Breast epithelium (tissue), 4 donors: Measurements from ENCODE around the gene PPP2R1B. TPM values are rescaled to one million over a fixed set of nuclear protein-coding genes. Genes with fewer than 3 reads are reported as not detected.

Experiments used
- DNase-seq, 2 donors: peaks; one replicate each; pipeline ENCODE4 v3.0.0-alpha.2; 2019; ENCODE audit warnings: low spot score in 2 of 2
- H3K27ac ChIP-seq, 2 donors: fragments of 200-600 bp; sonication (generic) in 1 of 2; one replicate each; pipeline ENCODE4 v1.5.1; 2016 to 2019; ENCODE audit warnings: mild to moderate bottlenecking in 1 of 2
- H3K27me3 ChIP-seq, 2 donors: fragments of 200-600 bp; sonication (generic) in 1 of 2; one replicate each; pipeline versions ENCODE4 v1.5.1 to v1.6.0; 2017 to 2019; ENCODE audit warnings: control low read depth in 1 of 2, mild to moderate bottlenecking in 1 of 2
- H3K36me3 ChIP-seq: fragments of 200-600 bp; one replicate; pipeline ENCODE4 v1.5.1; 2019
- H3K4me1 ChIP-seq, 2 donors: fragments of 200-600 bp; sonication (generic); one replicate each; pipeline ENCODE4 v1.5.1; 2016 to 2019; ENCODE audit warnings: control low read depth in 1 of 2
- H3K4me3 ChIP-seq, 3 donors: fragments of 200-600 bp; sonication (generic); 1 replicate in 2 of 3; 2 replicates in 1 of 3; pipeline ENCODE4 v1.5.1; 2016 to 2019; ENCODE audit warnings: mild to moderate bottlenecking in 3 of 3, moderate library complexity in 2 of 3
- H3K9me3 ChIP-seq, 2 donors: fragments of 200-600 bp; sonication (generic) in 1 of 2; one replicate each; pipeline ENCODE4 v1.5.1; 2016 to 2019; ENCODE audit warnings: control low read depth in 1 of 2
- POLR2A ChIP-seq: fragments of 450-650 bp; IDR thresholded peaks from one replicate; pipeline ENCODE4 v1.6.1; 2016; ENCODE audit warnings: antibody characterized with exemption, mild to moderate bottlenecking, moderate library complexity
- POLR2AphosphoS5 ChIP-seq, 3 donors: sonication (generic); formaldehyde crosslinking; IDR thresholded peaks; one replicate each; pipeline ENCODE4 v1.6.1; 2017; ENCODE audit warnings: antibody characterized with exemption in 3 of 3
- intact Hi-C: fragments of 100-400 bp; cut with DNase I; formaldehyde crosslinking; loops from one replicate; pipeline ENCODE4 v1.15.1; 2023; ENCODE audit warnings: low total_unique reads
- total RNA-seq, 3 donors: library from RNA; depleted of rRNA; stranded (reverse); fragments of >200 nt; gene quantifications; one replicate each; pipeline ENCODE4 v1.1.0, GENCODE V29; 2016
- TF ChIP-seq, protein P1 (sequence below), 3 donors: fragments of 450-650 bp; IDR thresholded peaks; one replicate each; pipeline ENCODE4 v1.5.1; 2016 to 2017; ENCODE audit warnings: antibody characterized with exemption in 3 of 3, mild to moderate bottlenecking in 3 of 3, moderate library complexity in 3 of 3

Gene PPP2R1B
- total RNA-seq, 3 donors from 2014 or later = 32.0 to 35.3 (median 34.7) TPM

DNA sequence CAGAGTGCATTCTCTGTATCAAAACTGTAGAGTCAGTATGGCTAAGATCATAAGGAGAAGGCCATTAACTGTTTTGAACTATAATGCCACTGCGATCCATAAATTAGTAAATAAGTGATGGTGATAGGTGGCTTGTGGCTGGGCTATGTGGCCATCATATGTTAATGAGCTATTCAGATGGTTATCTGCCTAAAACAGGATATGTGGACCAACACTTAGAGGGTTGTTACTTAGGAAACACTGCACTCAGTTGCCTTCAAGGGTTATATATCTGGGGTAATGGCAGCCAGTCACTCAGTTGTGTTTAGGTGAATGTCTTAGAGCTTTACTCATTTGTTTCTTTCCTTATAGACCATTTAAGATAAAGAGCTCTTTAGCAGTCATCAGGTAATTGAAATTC lies 66.0 kb downstream of the PPP2R1B start:
- no peaks in the 10 kb centered on the region for H3K4me1 ChIP-seq
- no peaks in the 10 kb centered on the region for H3K27me3 ChIP-seq
- no peaks in the 10 kb centered on the region for H3K36me3 ChIP-seq
- TF ChIP-seq POLR2AphosphoS5 (IDR thresholded peaks at IDR 0.05) (no peak), POLR2A (no peak)
- TF ChIP-seq, protein P1, sequence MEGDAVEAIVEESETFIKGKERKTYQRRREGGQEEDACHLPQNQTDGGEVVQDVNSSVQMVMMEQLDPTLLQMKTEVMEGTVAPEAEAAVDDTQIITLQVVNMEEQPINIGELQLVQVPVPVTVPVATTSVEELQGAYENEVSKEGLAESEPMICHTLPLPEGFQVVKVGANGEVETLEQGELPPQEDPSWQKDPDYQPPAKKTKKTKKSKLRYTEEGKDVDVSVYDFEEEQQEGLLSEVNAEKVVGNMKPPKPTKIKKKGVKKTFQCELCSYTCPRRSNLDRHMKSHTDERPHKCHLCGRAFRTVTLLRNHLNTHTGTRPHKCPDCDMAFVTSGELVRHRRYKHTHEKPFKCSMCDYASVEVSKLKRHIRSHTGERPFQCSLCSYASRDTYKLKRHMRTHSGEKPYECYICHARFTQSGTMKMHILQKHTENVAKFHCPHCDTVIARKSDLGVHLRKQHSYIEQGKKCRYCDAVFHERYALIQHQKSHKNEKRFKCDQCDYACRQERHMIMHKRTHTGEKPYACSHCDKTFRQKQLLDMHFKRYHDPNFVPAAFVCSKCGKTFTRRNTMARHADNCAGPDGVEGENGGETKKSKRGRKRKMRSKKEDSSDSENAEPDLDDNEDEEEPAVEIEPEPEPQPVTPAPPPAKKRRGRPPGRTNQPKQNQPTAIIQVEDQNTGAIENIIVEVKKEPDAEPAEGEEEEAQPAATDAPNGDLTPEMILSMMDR (IDR thresholded peaks at IDR 0.05) = no peak
- no peak for DNase-seq
- no peak overlapping the region for H3K4me3 ChIP-seq
- H3K9me3 ChIP-seq = no peaks in the 10 kb centered on the region
- intact Hi-C loops = no loop called here
- H3K27ac ChIP-seq = no peak overlapping the region

DNA sequence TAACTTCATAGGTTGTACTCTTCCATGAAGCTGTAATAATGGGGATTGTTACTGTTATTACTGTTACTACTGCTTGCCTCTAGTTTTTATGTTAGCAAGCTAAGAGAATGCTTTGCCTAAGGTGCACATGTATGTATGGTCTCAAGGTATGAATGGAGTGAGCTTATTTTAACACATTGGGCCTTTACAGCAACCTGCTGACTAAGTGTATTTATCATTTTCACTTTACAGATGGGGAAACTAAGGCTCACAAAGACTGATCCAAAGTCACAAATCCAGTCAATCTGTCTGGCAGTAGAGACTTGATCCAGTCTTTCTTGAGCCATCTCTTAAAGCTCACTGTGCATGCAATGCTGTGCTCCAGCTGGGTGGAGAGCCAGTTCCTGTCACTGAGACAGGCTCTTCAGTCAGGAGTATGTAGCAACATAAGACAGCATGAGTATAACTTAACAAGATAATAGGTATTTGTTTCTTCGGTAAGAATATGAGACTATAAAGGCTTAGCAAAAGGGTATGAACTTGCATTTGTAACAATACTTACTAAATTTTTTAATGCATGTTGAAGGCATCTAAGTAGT lies 66.5 kb downstream of the PPP2R1B start:
- H3K27me3 ChIP-seq = no peaks in the 10 kb centered on the region
- no peaks in the 10 kb centered on the region for H3K36me3 ChIP-seq
- no peak for DNase-seq
- no peak overlapping the region for H3K27ac ChIP-seq
- H3K4me1 ChIP-seq = no peaks in the 10 kb centered on the region
- TF ChIP-seq POLR2A (no peak), POLR2AphosphoS5 (IDR thresholded peaks at IDR 0.05) (no peak)
- TF ChIP-seq, protein P1 (IDR thresholded peaks at IDR 0.05) = no peak
- intact Hi-C loops = no loop called here
- no peaks in the 10 kb centered on the region for H3K9me3 ChIP-seq
- no peak overlapping the region for H3K4me3 ChIP-seq

DNA sequence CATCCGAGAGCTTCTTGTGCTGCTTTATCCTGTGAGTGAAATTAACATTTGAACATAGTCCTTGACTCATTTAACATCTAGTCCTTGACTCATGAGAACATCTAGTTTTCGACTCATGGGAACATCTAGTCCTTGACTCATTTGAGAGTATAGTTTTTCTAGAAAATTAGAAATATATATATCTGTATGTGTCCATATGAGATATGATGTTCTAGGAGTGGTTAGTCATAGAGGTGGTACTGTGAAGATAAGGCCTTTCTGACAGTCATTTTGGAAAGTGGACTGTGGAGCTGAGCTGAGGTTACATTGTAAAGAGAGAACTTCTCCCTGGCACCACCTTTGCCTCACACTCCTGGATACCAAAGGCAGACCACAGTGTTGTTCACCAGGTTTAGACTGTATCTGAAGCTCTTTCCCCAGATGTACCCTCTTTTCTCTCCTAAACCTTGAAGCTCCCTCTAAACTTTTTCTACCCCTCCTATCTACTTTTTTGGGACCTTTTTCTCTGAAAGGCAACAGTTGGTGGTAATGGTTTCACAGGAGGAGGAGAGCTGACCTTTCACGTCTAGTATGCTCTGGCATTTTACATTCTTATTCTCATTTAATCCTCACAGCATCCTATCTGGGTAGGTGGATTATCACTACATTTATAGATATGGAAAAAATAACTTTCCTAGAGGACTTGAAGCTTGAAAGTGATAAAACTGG lies 67.2 kb downstream of the PPP2R1B start:
- DNase-seq = no peak
- intact Hi-C loops = no loop called here
- Histone ChIP-seq H3K27me3 (no peaks in the 10 kb centered on the region), H3K9me3 (no peaks in the 10 kb centered on the region), H3K4me1 (no peaks in the 10 kb centered on the region), H3K4me3 (no peak overlapping the region), H3K36me3 (no peaks in the 10 kb centered on the region), H3K27ac (no peak overlapping the region)
- TF ChIP-seq POLR2AphosphoS5 (IDR thresholded peaks at IDR 0.05) (no peak), POLR2A (no peak)
- TF ChIP-seq, protein P1 (IDR thresholded peaks at IDR 0.05) = no peak

DNA sequence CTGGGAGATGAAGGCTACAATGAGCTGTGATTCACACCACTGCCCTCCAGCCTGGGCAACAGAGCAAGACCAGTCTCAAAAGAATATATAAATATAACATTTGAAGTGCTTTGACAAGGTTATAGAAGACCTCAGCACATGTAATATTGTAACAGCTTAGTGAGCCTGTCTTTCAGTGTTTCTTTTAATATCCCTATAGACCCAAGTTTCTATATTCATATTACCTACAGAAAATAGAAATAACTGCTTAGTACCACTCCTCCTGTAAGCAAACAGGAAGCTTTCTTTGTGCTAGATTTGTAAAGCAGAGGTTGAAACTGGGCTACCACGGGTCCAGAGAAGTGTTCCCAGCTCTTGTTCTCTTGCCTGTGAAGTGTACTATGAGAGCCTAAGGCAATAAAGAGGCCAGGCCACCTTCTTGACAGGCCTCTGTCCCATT lies 68.2 kb downstream of the PPP2R1B start:
- TF ChIP-seq POLR2A = no peak
- TF ChIP-seq POLR2AphosphoS5 (IDR thresholded peaks at IDR 0.05) = no peak
- TF ChIP-seq, protein P1 (IDR thresholded peaks at IDR 0.05) = no peak
- Histone ChIP-seq H3K36me3 (no peaks in the 10 kb centered on the region), H3K27me3 (no peaks in the 10 kb centered on the region), H3K27ac (no peak overlapping the region), H3K9me3 (no peaks in the 10 kb centered on the region), H3K4me3 (no peak overlapping the region), H3K4me1 (no peaks in the 10 kb centered on the region)
- DNase-seq = no peak
- intact Hi-C loops = no loop called here

DNA sequence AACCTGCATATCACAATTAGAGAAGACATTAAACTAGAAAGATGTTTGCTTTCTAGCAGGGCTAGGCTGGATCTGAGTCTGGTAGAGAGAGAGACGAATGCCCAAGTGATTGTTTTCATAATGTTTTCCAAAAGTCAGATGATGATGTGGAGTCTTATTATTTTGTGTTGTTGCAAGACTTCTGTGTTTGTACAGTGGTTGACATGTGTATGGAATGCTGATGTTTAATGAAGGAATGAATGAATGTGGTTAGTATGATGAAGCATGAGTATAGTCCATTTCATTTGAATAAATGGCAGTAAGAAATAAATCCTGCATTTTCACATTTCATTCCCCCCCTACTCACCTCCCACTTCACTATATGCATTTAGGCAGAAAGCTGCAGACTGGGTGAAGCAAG lies 69.6 kb downstream of the PPP2R1B start:
- H3K27ac ChIP-seq = no peak overlapping the region
- TF ChIP-seq POLR2A = no peak
- TF ChIP-seq POLR2AphosphoS5 (IDR thresholded peaks at IDR 0.05) = no peak
- TF ChIP-seq, protein P1 (IDR thresholded peaks at IDR 0.05) = no peak
- intact Hi-C loops = no loop called here

More for the DNA sequence above, 69.6 kb downstream of the PPP2R1B start:
- DNase-seq = no peak
- no peaks in the 10 kb centered on the region for H3K27me3 ChIP-seq
- no peaks in the 10 kb centered on the region for H3K4me1 ChIP-seq
- no peaks in the 10 kb centered on the region for H3K36me3 ChIP-seq
- no peaks in the 10 kb centered on the region for H3K9me3 ChIP-seq
- no peak overlapping the region for H3K4me3 ChIP-seq
